ENCODE results near the gene IL36G.
"Not testable (repeated sequence)": the region's sequence is repeated elsewhere in the genome, so short reads cannot be mapped to it uniquely, and the experiment has no call there.

The IL36G gene

DNA sequence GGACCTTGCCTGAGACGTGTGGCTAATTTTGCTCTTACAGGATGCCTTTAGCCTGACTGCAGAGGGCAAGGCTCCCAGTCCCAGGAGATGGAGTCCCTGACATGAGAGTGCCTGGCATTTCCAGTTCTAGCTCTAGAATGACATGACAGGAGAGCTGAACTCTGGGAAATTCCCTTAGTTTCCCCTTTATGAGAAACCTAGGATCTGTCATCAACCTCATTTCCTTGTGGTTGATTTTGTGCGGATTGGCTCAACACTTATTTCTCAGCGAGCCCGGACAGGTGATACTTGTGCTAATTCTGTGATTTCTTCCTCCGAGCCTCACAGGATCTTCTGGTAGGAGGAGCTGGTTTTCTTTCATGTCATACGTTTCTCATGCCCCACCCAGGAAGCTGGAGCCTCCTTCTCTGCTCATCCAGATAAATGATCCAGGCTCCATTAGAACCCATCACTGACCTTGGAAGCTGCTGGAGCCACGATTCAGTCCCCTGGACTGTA lies at the start of gene IL36G:
TSS of gene IL36G (plus strand) at position 448 of the 498 bp plus-strand sequence. CDS start 633 bp downstream, outside the sequence.
- no peak for DNase-seq (ENCODE audit: extremely low spot score)
- no peak for TF ChIP-seq NFRKB (IDR thresholded peaks at IDR 0.05)
- TF ChIP-seq FOXA1 (IDR thresholded peaks at IDR 0.05), result no peak
- no peak for TF ChIP-seq FOXM1 (IDR thresholded peaks at IDR 0.05; ENCODE audit: borderline replicate concordance)
- TF ChIP-seq SP1 (IDR thresholded peaks at IDR 0.05), result no peak
- TF ChIP-seq LEF1 (IDR thresholded peaks at IDR 0.05; ENCODE audit: borderline replicate concordance), result no peak
- no peak for TF ChIP-seq FOXK2 (IDR thresholded peaks at IDR 0.05)
- no peak for TF ChIP-seq BHLHE40 (IDR thresholded peaks at IDR 0.05; ENCODE audit: borderline replicate concordance)
- no peak for TF ChIP-seq L3MBTL2 (conservative IDR thresholded peaks at IDR 0.05)
- no peak for TF ChIP-seq ARNT (IDR thresholded peaks at IDR 0.05)
- no peak for TF ChIP-seq TARDBP (IDR thresholded peaks at IDR 0.05)
- TF ChIP-seq, protein P1, sequence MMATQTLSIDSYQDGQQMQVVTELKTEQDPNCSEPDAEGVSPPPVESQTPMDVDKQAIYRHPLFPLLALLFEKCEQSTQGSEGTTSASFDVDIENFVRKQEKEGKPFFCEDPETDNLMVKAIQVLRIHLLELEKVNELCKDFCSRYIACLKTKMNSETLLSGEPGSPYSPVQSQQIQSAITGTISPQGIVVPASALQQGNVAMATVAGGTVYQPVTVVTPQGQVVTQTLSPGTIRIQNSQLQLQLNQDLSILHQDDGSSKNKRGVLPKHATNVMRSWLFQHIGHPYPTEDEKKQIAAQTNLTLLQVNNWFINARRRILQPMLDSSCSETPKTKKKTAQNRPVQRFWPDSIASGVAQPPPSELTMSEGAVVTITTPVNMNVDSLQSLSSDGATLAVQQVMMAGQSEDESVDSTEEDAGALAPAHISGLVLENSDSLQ (IDR thresholded peaks at IDR 0.05), result no peak
- no peak for TF ChIP-seq ELF4 (IDR thresholded peaks at IDR 0.05)
- TF ChIP-seq ZNF384 (IDR thresholded peaks at IDR 0.05), result no peak
- no peak for TF ChIP-seq SUZ12 (IDR thresholded peaks at IDR 0.05)
- ChIA-PET POLR2A (no interaction called here), CTCF (no interaction called here)

DNA sequence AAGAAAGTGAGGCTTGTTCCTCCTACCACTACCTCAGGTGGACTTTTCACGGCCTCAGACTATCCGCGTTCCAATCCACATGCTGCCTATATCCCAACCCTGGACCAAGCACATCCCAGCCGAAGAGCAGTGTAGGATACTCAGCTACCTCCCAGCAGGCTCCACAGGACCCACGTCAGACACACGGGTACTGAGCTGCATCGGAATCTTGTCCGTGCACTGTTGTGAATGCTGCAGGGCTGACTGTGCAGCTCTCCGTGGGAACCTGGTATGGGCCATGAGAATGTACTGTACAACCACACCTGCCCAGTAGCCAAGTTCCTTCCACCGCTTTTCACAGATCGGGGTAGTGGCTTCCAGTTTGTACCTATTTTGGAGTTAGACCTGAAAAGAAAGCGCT lies 44.5 kb upstream of the IL36G start:
- ChIA-PET POLR2A (interaction anchor here (0.7 kb wide), 1 partner anchor 9 kb away, joined by 3 read pairs; no protein-coding TSS in a partner anchor), CTCF (interaction anchor here (0.7 to 2.4 kb wide), 2 partner anchors 9 to 22 kb away, joined by 3 to 14 read pairs; no protein-coding TSS in a partner anchor)
- no peak for DNase-seq (ENCODE audit: extremely low spot score)
- TF ChIP-seq NFRKB (IDR thresholded peaks at IDR 0.05), result no peak
- TF ChIP-seq SP1 (IDR thresholded peaks at IDR 0.05), result no peak
- no peak for TF ChIP-seq HDGF (IDR thresholded peaks at IDR 0.05; ENCODE audit: borderline replicate concordance)
- no peak for TF ChIP-seq CTBP1 (IDR thresholded peaks at IDR 0.05; ENCODE audit: borderline replicate concordance)
- no peak for TF ChIP-seq TARDBP (IDR thresholded peaks at IDR 0.05)
- TF ChIP-seq, protein P1 (IDR thresholded peaks at IDR 0.05), result no peak
- no peak for TF ChIP-seq FOXM1 (IDR thresholded peaks at IDR 0.05; ENCODE audit: borderline replicate concordance)
- TF ChIP-seq FOXA1 (IDR thresholded peaks at IDR 0.05), result no peak
- no peak for TF ChIP-seq FOXK2 (IDR thresholded peaks at IDR 0.05)
- TF ChIP-seq ARNT (IDR thresholded peaks at IDR 0.05), result no peak
- no peak for TF ChIP-seq L3MBTL2 (conservative IDR thresholded peaks at IDR 0.05)
- no peak for TF ChIP-seq SUZ12 (IDR thresholded peaks at IDR 0.05)
- no peak for TF ChIP-seq ELF4 (IDR thresholded peaks at IDR 0.05)
- no peak for TF ChIP-seq BHLHE40 (IDR thresholded peaks at IDR 0.05; ENCODE audit: borderline replicate concordance)

DNA sequence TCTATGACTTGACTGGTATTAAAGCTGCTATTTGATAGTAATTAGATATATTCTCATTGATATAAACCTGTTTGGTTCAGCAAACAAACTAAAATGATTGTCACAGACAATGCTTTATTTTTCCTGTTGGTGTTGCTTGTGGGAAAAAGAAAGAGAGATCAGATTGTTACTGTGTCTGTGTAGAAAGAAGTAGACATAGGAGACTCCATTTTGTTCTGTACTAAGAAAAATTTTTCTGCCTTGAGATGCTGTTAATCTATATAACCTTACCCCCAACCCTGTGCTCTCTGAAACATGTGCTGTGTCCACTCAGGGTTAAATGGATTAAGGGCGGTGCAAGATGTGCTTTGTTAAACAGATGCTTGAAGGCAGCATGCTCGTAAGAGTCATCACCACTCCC lies 43.7 kb upstream of the IL36G start:
- POLR2A ChIA-PET; CTCF ChIA-PET; DNase-seq (ENCODE audit: extremely low spot score): not testable (repeated sequence)

DNA sequence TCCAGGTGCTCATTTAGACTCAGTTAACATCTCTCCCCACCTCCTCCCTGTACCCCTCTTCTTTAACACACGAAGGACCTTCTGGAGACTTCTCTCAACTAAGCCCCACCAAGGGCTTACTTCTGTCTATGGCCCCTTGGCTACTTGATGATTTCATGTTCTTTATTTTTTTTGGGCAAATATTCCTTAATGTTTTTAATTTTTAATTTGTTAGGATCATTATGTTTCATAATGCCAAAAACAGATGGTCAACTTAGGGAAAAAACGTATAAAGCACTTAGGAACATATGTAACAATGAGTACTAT lies 40.9 kb upstream of the IL36G start:
- TF ChIP-seq, protein P1 (IDR thresholded peaks at IDR 0.05), result no peak
- TF ChIP-seq HDGF (IDR thresholded peaks at IDR 0.05; ENCODE audit: borderline replicate concordance), result no peak
- TF ChIP-seq ARNT (IDR thresholded peaks at IDR 0.05), result no peak
- no peak for TF ChIP-seq NFRKB (IDR thresholded peaks at IDR 0.05)
- no peak for TF ChIP-seq FOXK2 (IDR thresholded peaks at IDR 0.05)
- no peak for TF ChIP-seq CTBP1 (IDR thresholded peaks at IDR 0.05; ENCODE audit: borderline replicate concordance)
- no peak for TF ChIP-seq ZNF384 (IDR thresholded peaks at IDR 0.05)
- TF ChIP-seq LEF1 (IDR thresholded peaks at IDR 0.05; ENCODE audit: borderline replicate concordance), result no peak
- TF ChIP-seq L3MBTL2 (conservative IDR thresholded peaks at IDR 0.05), result no peak
- no peak for TF ChIP-seq SUZ12 (IDR thresholded peaks at IDR 0.05)
- no peak for TF ChIP-seq SP1 (IDR thresholded peaks at IDR 0.05)
- TF ChIP-seq TARDBP (IDR thresholded peaks at IDR 0.05), result no peak
- TF ChIP-seq BHLHE40 (IDR thresholded peaks at IDR 0.05; ENCODE audit: borderline replicate concordance), result no peak
- no peak for TF ChIP-seq ELF4 (IDR thresholded peaks at IDR 0.05)
- TF ChIP-seq FOXA1 (IDR thresholded peaks at IDR 0.05), result no peak
- TF ChIP-seq FOXM1 (IDR thresholded peaks at IDR 0.05; ENCODE audit: borderline replicate concordance), result no peak
- ChIA-PET CTCF (no interaction called here), POLR2A (no interaction called here)
- no peak for DNase-seq (ENCODE audit: extremely low spot score)

DNA sequence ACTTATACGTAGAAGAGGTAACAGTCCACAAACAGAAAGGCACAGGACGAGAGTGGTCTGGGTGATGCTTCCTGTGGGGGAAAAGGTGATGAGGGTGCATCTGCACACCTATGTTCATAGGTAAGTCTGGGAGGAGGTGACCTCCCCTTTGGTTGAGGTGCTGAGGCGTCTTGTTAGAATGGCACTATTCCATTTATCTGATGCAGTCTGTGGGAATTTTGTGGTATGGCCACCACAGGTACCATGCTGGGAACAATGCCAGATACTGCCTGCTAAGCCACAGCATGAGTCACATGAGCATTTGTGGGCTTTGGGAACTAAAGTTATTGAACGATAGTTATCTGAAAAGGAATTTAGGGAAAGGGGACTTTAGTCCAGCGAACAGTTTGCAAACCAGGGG lies 38.9 kb upstream of the IL36G start:
- DNase-seq (ENCODE audit: extremely low spot score), result no peak
- TF ChIP-seq BHLHE40 (IDR thresholded peaks at IDR 0.05; ENCODE audit: borderline replicate concordance) (no peak), ZNF384 (IDR thresholded peaks at IDR 0.05) (no peak), ELF4 (IDR thresholded peaks at IDR 0.05) (no peak)
- TF ChIP-seq, protein P1 (IDR thresholded peaks at IDR 0.05), result no peak
- CTCF ChIA-PET, result no interaction called here
- POLR2A ChIA-PET, result no interaction called here

DNA sequence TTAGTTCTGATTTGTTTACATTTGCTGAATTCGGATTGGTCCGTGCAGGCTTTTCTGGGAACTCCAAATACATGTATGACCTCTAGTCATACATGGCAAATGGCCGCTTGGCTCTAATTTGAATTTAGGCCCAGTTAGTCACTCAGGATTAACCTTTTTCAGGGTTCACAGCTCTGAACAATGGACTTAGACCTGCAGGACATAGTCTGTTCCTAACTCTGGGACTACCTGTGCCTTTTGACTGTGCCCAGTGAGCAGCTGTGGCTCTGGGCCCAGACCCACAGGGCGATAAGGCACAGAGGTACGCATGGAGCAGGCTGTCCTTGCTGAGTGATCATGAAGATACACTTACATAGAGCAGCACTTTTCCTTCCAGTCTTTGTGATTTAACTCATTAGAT lies 38.4 kb upstream of the IL36G start:
- TF ChIP-seq, protein P1 (IDR thresholded peaks at IDR 0.05), result no peak
- TF ChIP-seq HDGF (IDR thresholded peaks at IDR 0.05; ENCODE audit: borderline replicate concordance) (no peak), SUZ12 (IDR thresholded peaks at IDR 0.05) (no peak), L3MBTL2 (conservative IDR thresholded peaks at IDR 0.05) (no peak), FOXK2 (IDR thresholded peaks at IDR 0.05) (no peak), ELF4 (IDR thresholded peaks at IDR 0.05) (no peak), FOXM1 (IDR thresholded peaks at IDR 0.05; ENCODE audit: borderline replicate concordance) (no peak), ARNT (IDR thresholded peaks at IDR 0.05) (no peak), BHLHE40 (IDR thresholded peaks at IDR 0.05; ENCODE audit: borderline replicate concordance) (no peak), NFRKB (IDR thresholded peaks at IDR 0.05) (no peak), ZNF384 (IDR thresholded peaks at IDR 0.05) (no peak), TARDBP (IDR thresholded peaks at IDR 0.05) (no peak), CTBP1 (IDR thresholded peaks at IDR 0.05; ENCODE audit: borderline replicate concordance) (no peak)
- ChIA-PET POLR2A (no interaction called here), CTCF (no interaction called here)
- no peak for DNase-seq (ENCODE audit: extremely low spot score)

Measured in HEK293T (cell line).